Panc1 (cell line): Measurements from ENCODE around the gene SLC22A23. TPM values are rescaled to one million over a fixed set of nuclear protein-coding genes. Genes with fewer than 3 reads are reported as not detected.

Experiments used
- ATAC-seq: fragments of 200-7000 bp; cut with Tn5 transposase; 2 replicates; pipeline ENCODE4 v1.9.1; 2020; ENCODE audit warnings: mild to moderate bottlenecking, moderate library complexity
- BruUV-seq: library from RNA; stranded (reverse); fragments of 400-500 nt; replicated peaks from 2 replicates; lab custom pipeline; 2021; lab: Mats Ljungman, UMichigan
- CTCF ChIA-PET: fragments of 300-600 bp; sonication (Branson Sonifier 250); formaldehyde crosslinking; loops from one replicate; lab custom pipeline; 2022; ENCODE audit warnings: antibody characterized with exemption; lab: Charles Lee
- POLR2A ChIA-PET: fragments of 300-600 bp; sonication (Branson Sonifier 250); formaldehyde crosslinking; loops from one replicate; lab custom pipeline; 2022; ENCODE audit warnings: antibody characterized with exemption; lab: Charles Lee
- DNase-seq: peaks from one replicate; pipeline ENCODE4 v3.0.0-alpha.2; 2010; ENCODE audit warnings: low read depth, low spot score
- H3K27ac ChIP-seq: 2 replicates; pipeline ENCODE4 v1.5.1; 2011; ENCODE audit warnings: mild to moderate bottlenecking, low read length, inconsistent platforms
- H3K27me3 ChIP-seq: fragments of 200-500 bp; sonication (Bioruptor generic); 2 replicates; pipeline ENCODE4 v1.6.0; 2014; ENCODE audit warnings: low read length, inconsistent platforms; ENCODE audit not compliant: control insufficient read depth, insufficient read depth
- H3K36me3 ChIP-seq: fragments of 200-500 bp; sonication (Bioruptor generic); 2 replicates; pipeline ENCODE4 v1.5.1; 2014; ENCODE audit warnings: inconsistent platforms, mild to moderate bottlenecking, low read length, moderate library complexity; ENCODE audit not compliant: control insufficient read depth, insufficient read depth
- H3K4me1 ChIP-seq: 2 replicates; pipeline ENCODE4 v1.5.1; 2011; ENCODE audit warnings: inconsistent platforms, mild to moderate bottlenecking, low read length, moderate library complexity; ENCODE audit not compliant: control insufficient read depth, insufficient read depth
- H3K4me3 ChIP-seq, 2 experiments: 2 replicates each; pipeline ENCODE4 v1.5.1; 2011 to 2012; ENCODE audit warnings: low read depth in 2 of 2, low read length in 2 of 2, mild to moderate bottlenecking in 2 of 2, inconsistent platforms in 1 of 2, moderate library complexity in 1 of 2
- H3K9me3 ChIP-seq: fragments of 200-500 bp; sonication (Bioruptor generic); 2 replicates; pipeline ENCODE4 v1.5.1; 2014; ENCODE audit warnings: low read depth, mild to moderate bottlenecking, inconsistent platforms, low read length, moderate library complexity; ENCODE audit not compliant: control insufficient read depth, insufficient read depth
- POLR2AphosphoS5 ChIP-seq: IDR thresholded peaks from 2 replicates; pipeline ENCODE4 v1.6.1; 2012; ENCODE audit warnings: mild to moderate bottlenecking, low read depth, low read length, moderate library complexity
- SIN3A ChIP-seq: IDR thresholded peaks from 2 replicates; pipeline ENCODE4 v1.6.1; 2012; ENCODE audit warnings: low read depth, mild to moderate bottlenecking, low read length, moderate library complexity, borderline replicate concordance; ENCODE audit not compliant: insufficient read depth
- TCF7L2 ChIP-seq: IDR thresholded peaks from 2 replicates; pipeline ENCODE4 v1.6.1; 2011; ENCODE audit warnings: mild to moderate bottlenecking, low read depth, low read length, inconsistent platforms
- in situ Hi-C: cut with HindIII; loops from 2 replicates; pipeline ENCODE4 v1.10.0; 2016; ENCODE audit warnings: low sequenced_read_pairs, low pct_unique_long_range_greater_than_20kb
- intact Hi-C: fragments of 100-400 bp; cut with micrococcal nuclease; formaldehyde crosslinking; loops from one replicate; pipeline ENCODE4 v1.10.0; 2022; ENCODE audit not compliant: unreplicated experiment
- total RNA-seq: library from RNA; stranded (reverse); gene quantifications from one replicate; pipeline ENCODE4 v1.2.1, GENCODE V29; 2021; ENCODE audit not compliant: unreplicated experiment
- TF ChIP-seq, protein P1 (sequence below): fragments of 450-650 bp; IDR thresholded peaks from 2 replicates; pipeline ENCODE4 v1.5.1; 2017; ENCODE audit warnings: mild to moderate bottlenecking
- TF ChIP-seq, protein P2 (sequence below), 2 experiments: IDR thresholded peaks; 2 replicates each; pipeline ENCODE4 v1.6.1; 2011 to 2012; ENCODE audit warnings: low read depth in 2 of 2, control low read depth in 1 of 2, low read length in 1 of 2, mild to moderate bottlenecking in 1 of 2, moderate library complexity in 1 of 2; ENCODE audit not compliant: insufficient read depth in 1 of 2

Gene SLC22A23
- total RNA-seq, 1 experiment from 2014 or later = 4.5 TPM

GRCh38 chr6:3357678-3358077, 99.2 kb downstream of the SLC22A23 start:
- BruUV-seq = no TSS peak
- ChIA-PET CTCF (no interaction called here), POLR2A (no interaction called here)
- H3K27me3 ChIP-seq = no peaks in the 10 kb centered on the region
- intact Hi-C loops = no loop called here
- TF ChIP-seq POLR2AphosphoS5 (no peak), SIN3A (no peak), TCF7L2 (no peak)
- TF ChIP-seq, protein P1, sequence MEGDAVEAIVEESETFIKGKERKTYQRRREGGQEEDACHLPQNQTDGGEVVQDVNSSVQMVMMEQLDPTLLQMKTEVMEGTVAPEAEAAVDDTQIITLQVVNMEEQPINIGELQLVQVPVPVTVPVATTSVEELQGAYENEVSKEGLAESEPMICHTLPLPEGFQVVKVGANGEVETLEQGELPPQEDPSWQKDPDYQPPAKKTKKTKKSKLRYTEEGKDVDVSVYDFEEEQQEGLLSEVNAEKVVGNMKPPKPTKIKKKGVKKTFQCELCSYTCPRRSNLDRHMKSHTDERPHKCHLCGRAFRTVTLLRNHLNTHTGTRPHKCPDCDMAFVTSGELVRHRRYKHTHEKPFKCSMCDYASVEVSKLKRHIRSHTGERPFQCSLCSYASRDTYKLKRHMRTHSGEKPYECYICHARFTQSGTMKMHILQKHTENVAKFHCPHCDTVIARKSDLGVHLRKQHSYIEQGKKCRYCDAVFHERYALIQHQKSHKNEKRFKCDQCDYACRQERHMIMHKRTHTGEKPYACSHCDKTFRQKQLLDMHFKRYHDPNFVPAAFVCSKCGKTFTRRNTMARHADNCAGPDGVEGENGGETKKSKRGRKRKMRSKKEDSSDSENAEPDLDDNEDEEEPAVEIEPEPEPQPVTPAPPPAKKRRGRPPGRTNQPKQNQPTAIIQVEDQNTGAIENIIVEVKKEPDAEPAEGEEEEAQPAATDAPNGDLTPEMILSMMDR = no peak
- TF ChIP-seq, protein P2, sequence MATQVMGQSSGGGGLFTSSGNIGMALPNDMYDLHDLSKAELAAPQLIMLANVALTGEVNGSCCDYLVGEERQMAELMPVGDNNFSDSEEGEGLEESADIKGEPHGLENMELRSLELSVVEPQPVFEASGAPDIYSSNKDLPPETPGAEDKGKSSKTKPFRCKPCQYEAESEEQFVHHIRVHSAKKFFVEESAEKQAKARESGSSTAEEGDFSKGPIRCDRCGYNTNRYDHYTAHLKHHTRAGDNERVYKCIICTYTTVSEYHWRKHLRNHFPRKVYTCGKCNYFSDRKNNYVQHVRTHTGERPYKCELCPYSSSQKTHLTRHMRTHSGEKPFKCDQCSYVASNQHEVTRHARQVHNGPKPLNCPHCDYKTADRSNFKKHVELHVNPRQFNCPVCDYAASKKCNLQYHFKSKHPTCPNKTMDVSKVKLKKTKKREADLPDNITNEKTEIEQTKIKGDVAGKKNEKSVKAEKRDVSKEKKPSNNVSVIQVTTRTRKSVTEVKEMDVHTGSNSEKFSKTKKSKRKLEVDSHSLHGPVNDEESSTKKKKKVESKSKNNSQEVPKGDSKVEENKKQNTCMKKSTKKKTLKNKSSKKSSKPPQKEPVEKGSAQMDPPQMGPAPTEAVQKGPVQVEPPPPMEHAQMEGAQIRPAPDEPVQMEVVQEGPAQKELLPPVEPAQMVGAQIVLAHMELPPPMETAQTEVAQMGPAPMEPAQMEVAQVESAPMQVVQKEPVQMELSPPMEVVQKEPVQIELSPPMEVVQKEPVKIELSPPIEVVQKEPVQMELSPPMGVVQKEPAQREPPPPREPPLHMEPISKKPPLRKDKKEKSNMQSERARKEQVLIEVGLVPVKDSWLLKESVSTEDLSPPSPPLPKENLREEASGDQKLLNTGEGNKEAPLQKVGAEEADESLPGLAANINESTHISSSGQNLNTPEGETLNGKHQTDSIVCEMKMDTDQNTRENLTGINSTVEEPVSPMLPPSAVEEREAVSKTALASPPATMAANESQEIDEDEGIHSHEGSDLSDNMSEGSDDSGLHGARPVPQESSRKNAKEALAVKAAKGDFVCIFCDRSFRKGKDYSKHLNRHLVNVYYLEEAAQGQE (IDR thresholded peaks at IDR 0.05; ENCODE audit: insufficient read depth in 1 of 2, low read depth in 2 of 2, low read length in 1 of 2) = no peak
- peaks cover 22% of the 10 kb centered on the region for H3K4me1 ChIP-seq
- H3K36me3 ChIP-seq = no peaks in the 10 kb centered on the region
- in situ Hi-C loops = no loop called here
- no peak overlapping the region for H3K4me3 ChIP-seq
- ATAC-seq (no peak), DNase-seq (no peak)
- H3K9me3 ChIP-seq = no peaks in the 10 kb centered on the region
- 0 out of 2 replicates have a peak overlapping the region, but pooled peaks have one; percentile 15 for H3K27ac ChIP-seq

- Histone ChIP-seq H3K9me3 (no peaks in the 10 kb centered on the region), H3K36me3 (no peaks in the 10 kb centered on the region), H3K27me3 (no peaks in the 10 kb centered on the region), H3K4me1 (peaks cover 22% of the 10 kb centered on the region), H3K4me3 (peak overlapping the region in 1 of 2 experiments; percentile 69; a peak in 1 of 4 replicates), H3K27ac (0 out of 2 replicates have a peak overlapping the region, but pooled peaks have one; percentile 15)
- ATAC-seq (peak; percentile 13; the same call in 1 of the 2 replicates), DNase-seq (no peak)
- intact Hi-C loops = no loop called here
- in situ Hi-C loops = no loop called here
- no TSS peak for BruUV-seq
- CTCF ChIA-PET = no interaction called here
- TF ChIP-seq SIN3A = no peak
- no peak for TF ChIP-seq TCF7L2
- TF ChIP-seq, protein P1 = no peak
- no peak for TF ChIP-seq POLR2AphosphoS5
- TF ChIP-seq, protein P2 (IDR thresholded peaks at IDR 0.05; ENCODE audit: insufficient read depth in 1 of 2, low read depth in 2 of 2, low read length in 1 of 2) = no peak
- POLR2A ChIA-PET = no interaction called here
These were observed 99.9 kb downstream of the SLC22A23 start for GRCh38 chr6:3356824-3357420.
